ENCODE measurements around the gene INPP5B. TPM values are rescaled to one million over a fixed set of nuclear protein-coding genes. Genes with fewer than 3 reads are reported as not detected.
"Not testable (repeated sequence)": the region's sequence is repeated elsewhere in the genome, so short reads cannot be mapped to it uniquely, and the experiment has no call there.

INPP5B gene
- total RNA-seq, 1 donor from 2014 or later = 18.7 TPM

DNA sequence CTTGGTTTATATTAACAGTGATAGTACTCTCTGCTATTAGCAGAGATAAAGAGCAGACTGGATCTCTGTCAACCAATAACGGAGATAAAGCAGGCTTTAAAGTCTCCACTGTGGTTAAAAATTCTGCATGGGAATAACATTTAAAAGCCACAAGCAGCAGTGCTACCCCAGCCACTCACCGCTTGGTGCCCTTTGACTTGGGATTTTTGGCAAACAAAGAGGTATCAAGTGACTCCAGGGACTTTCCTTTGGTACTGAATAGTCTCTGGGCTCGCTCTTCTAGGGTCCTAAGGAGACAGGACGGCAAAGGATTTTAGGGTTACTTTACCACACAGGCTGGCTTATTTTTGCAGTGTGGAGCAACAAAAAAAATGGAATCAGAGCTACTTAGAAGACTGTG, 31.7 kb upstream of the INPP5B start:
- no peak for DNase-seq (ENCODE audit: low read depth)
- TF ChIP-seq, protein P1, sequence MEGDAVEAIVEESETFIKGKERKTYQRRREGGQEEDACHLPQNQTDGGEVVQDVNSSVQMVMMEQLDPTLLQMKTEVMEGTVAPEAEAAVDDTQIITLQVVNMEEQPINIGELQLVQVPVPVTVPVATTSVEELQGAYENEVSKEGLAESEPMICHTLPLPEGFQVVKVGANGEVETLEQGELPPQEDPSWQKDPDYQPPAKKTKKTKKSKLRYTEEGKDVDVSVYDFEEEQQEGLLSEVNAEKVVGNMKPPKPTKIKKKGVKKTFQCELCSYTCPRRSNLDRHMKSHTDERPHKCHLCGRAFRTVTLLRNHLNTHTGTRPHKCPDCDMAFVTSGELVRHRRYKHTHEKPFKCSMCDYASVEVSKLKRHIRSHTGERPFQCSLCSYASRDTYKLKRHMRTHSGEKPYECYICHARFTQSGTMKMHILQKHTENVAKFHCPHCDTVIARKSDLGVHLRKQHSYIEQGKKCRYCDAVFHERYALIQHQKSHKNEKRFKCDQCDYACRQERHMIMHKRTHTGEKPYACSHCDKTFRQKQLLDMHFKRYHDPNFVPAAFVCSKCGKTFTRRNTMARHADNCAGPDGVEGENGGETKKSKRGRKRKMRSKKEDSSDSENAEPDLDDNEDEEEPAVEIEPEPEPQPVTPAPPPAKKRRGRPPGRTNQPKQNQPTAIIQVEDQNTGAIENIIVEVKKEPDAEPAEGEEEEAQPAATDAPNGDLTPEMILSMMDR (conservative IDR thresholded peaks at IDR 0.05; ENCODE audit: low read depth, low read length) = no peak
- H3K4me3 ChIP-seq (ENCODE audit: low read depth, low read length) = no peak overlapping the region

DNA sequence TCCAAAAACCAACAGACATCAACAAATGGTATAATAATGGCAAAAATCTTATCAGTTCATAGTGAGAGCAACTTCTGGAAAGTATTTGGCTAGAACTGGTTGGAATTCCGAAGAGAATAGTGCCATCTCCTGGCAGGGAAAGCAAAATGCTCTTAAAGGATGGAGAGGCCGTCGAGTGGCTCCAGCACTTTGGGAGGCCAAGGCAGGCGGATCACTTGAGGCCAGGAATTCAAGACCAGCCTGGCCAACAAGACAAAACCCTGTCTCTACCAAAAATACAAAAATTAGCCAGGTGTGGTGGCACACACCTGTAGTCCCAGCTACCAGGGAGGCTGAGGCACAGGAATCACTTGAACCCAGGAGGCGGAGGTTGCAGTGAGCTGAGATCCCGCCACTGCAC, 28.2 kb upstream of the INPP5B start:
- TF ChIP-seq, protein P1 (conservative IDR thresholded peaks at IDR 0.05; ENCODE audit: low read depth, low read length) = peak; percentile 70
- H3K4me3 ChIP-seq (ENCODE audit: low read depth, low read length); DNase-seq (ENCODE audit: low read depth): not testable (repeated sequence)

- H3K4me3 ChIP-seq (ENCODE audit: low read depth, low read length) = no peak overlapping the region
- TF ChIP-seq, protein P1 (conservative IDR thresholded peaks at IDR 0.05; ENCODE audit: low read depth, low read length) = no peak
- no peak for DNase-seq (ENCODE audit: low read depth)
These were observed 27.7 kb upstream of the INPP5B start for GRCh38 chr1:37974567-37974966.

DNA sequence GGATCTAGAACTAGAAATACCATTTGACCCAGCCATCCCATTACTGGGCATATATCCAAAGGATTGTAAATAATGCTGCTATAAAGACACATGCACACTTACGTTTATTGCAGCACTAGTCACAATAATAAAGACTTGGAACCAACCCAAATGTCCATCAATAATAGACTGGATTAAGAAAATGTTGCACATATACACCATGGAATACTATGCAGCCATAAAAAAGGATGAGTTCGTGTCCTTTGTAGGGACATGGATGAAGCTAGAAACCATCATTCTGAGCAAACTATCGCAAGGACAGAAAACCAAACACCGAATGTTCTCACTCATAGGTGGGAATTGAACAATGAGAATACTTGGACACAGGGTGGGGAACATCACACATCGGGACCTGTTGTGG, 26.8 kb upstream of the INPP5B start:
- not testable (repeated sequence) for H3K4me3 ChIP-seq (ENCODE audit: low read depth, low read length); DNase-seq (ENCODE audit: low read depth)

DNA sequence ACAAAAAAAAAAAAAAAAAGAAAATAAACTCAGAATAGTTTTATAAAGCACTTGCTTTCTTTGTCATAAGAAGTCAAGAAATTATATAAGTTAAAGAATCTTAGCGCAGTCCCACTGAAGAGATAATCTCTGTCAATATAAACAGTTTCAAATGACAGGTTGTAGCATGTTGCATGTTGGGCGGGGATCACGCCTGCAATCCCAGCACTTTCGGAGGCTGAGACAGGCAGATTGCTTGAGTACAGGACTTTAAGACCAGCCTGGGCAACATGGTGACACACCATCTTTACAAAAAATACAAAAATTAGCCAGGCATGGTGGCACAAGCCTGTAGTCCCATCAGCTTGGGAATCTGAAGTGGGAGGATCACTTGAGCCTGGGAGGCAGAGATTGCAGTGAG, 18.4 kb upstream of the INPP5B start:
- DNase-seq (ENCODE audit: low read depth) = no peak
- TF ChIP-seq, protein P1 (conservative IDR thresholded peaks at IDR 0.05; ENCODE audit: low read depth, low read length) = no peak
- no peak overlapping the region for H3K4me3 ChIP-seq (ENCODE audit: low read depth, low read length)

DNA sequence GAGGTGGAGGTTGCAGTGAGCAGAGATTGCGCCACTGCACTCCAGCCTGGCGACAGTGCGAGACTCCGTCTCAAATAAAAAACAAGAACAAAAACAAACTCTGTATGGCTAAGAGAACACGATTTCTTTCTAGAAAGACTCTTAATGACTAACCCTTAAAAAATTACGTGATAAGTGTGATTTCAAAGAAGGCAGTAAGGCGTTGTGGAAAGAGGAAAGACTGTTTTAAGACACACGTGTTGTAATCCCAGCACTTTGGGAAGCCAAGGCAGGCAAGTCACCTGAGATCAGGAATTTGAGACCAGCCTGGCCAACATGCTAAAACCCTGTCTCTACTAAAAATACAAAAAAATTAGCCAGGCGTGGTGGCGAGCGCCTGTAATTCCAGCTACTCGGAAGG, 17.3 kb upstream of the INPP5B start:
- not testable (repeated sequence) for DNase-seq (ENCODE audit: low read depth); H3K4me3 ChIP-seq (ENCODE audit: low read depth, low read length)

DNA sequence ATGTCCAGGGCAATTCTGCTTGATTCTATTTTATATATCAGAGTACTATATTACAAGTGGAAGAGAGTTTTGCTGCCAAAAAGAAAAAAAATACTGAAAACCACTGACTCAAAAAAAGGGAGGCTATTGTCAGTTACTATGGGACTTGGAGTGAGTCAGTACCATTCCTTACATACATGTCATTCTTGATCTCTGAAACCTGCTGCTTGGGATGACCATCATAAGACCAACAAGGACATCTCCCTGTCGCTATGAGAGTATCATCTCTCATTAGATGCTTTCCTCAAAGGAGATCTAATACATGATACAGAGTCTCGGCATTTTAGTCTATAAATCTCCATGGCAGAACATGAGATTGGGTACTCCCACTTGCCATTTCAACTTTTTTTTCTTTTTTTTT, 11.8 kb upstream of the INPP5B start:
- peak; percentile 63 for DNase-seq (ENCODE audit: low read depth)
- no peak overlapping the region for H3K4me3 ChIP-seq (ENCODE audit: low read depth, low read length)
- TF ChIP-seq, protein P1 (conservative IDR thresholded peaks at IDR 0.05; ENCODE audit: low read depth, low read length) = no peak

DNA sequence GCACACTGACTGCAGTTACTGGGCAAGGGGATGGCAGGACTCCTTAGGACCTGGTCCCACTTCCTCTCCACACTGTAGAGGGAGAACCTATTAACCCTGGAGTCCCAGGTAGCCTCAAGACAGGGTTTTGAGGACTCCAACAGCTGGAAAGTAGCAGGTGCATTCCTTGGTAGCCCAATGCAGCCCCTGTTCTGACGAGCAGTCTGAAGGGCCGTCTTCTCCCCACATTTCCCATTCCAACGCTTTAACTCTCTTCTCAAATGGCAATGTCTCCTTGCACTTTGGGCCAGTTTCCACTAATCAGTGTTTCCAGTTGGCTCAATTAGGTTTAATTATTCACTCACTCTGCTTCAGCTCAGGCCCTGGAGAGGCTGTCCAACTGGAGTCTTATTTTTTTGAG, 8.8 kb upstream of the INPP5B start:
- H3K4me3 ChIP-seq (ENCODE audit: low read depth, low read length) = no peak overlapping the region
- no peak for DNase-seq (ENCODE audit: low read depth)
- TF ChIP-seq, protein P1 (conservative IDR thresholded peaks at IDR 0.05; ENCODE audit: low read depth, low read length) = no peak
